Tibial artery (tissue), 4 donors: ENCODE data around the gene KIAA1671.
"Not testable (repeated sequence)": the region's sequence is repeated elsewhere in the genome, so short reads cannot be mapped to it uniquely, and the experiment has no call there.

ENCODE experiments used
- DNase-seq, 2 donors: peaks; one replicate each; pipeline ENCODE4 v3.0.0-alpha.2; 2019
- H3K27ac ChIP-seq, 2 donors: fragments of 200-600 bp; sonication (generic) in 1 of 2; 1 replicate in 1 of 2; 2 replicates in 1 of 2; pipeline ENCODE4 v1.5.1; 2018 to 2019; ENCODE audit warnings: mild to moderate bottlenecking in 1 of 2
- H3K27me3 ChIP-seq, 2 donors: fragments of 200-600 bp; sonication (generic) in 1 of 2; one replicate each; pipeline versions ENCODE4 v1.5.1 to v1.6.0; 2016 to 2019
- H3K36me3 ChIP-seq, 3 donors: fragments of 200-600 bp; sonication (generic) in 2 of 3; one replicate each; pipeline ENCODE4 v1.5.1; 2016 to 2019; ENCODE audit warnings: mild to moderate bottlenecking in 2 of 3
- H3K4me1 ChIP-seq, 4 donors: fragments of 200-600 bp; sonication (generic) in 2 of 4; 1 replicate in 3 of 4; 2 replicates in 1 of 4; pipeline ENCODE4 v1.5.1; 2016 to 2019
- H3K4me3 ChIP-seq, 2 donors: fragments of 200-600 bp; sonication (generic) in 1 of 2; 1 replicate in 1 of 2; 2 replicates in 1 of 2; pipeline ENCODE4 v1.5.1; 2018 to 2019; ENCODE audit warnings: mild to moderate bottlenecking in 2 of 2
- H3K9me3 ChIP-seq, 3 donors: fragments of 200-600 bp; sonication (generic) in 1 of 3; one replicate each; pipeline ENCODE4 v1.5.1; 2016 to 2019
- CTCF ChIP-seq, 2 experiments: fragments of 200-600 bp in 1 of 2; fragments of 450-650 bp in 1 of 2; IDR thresholded peaks; one replicate each; pipeline ENCODE4 v1.5.1; 2017 to 2019; ENCODE audit warnings: antibody characterized with exemption in 2 of 2, mild to moderate bottlenecking in 1 of 2, moderate library complexity in 1 of 2
- intact Hi-C: fragments of 100-400 bp; cut with DNase I; formaldehyde crosslinking; loops from one replicate; pipeline ENCODE4 v1.15.0; 2023; ENCODE audit warnings: low total_unique reads

KIAA1671 gene

GRCh38 chr22:25223269-25223850 is 270.8 kb downstream of the KIAA1671 start:
- intact Hi-C loops, result no loop called here
- Histone ChIP-seq H3K27me3 (no peaks in the 10 kb centered on the region), H3K9me3 (no peaks in the 10 kb centered on the region), H3K4me3 (no peak overlapping the region), H3K27ac (no peak overlapping the region), H3K4me1 (no peaks in the 10 kb centered on the region), H3K36me3 (no peaks in the 10 kb centered on the region)
- DNase-seq, result no peak
- TF ChIP-seq CTCF (IDR thresholded peaks at IDR 0.05), result no peak

- no peak overlapping the region for H3K27ac ChIP-seq
- intact Hi-C loops, result no loop called here
Observed at GRCh38 chr22:25228822-25229221, 276.3 kb downstream of the KIAA1671 start.

GRCh38 chr22:25230760-25231159 is 278.2 kb downstream of the KIAA1671 start:
- H3K4me3 ChIP-seq, H3K27ac ChIP-seq, H3K9me3 ChIP-seq, DNase-seq, H3K4me1 ChIP-seq, intact Hi-C loops, H3K36me3 ChIP-seq: not testable (repeated sequence)
- peaks cover 0 to 11% of the 10 kb centered on the region in 2 donors for H3K27me3 ChIP-seq

More at GRCh38 chr22:25228822-25229221, 276.3 kb downstream of the KIAA1671 start:
- no peak for DNase-seq
- no peaks in the 10 kb centered on the region for H3K36me3 ChIP-seq
- TF ChIP-seq CTCF (IDR thresholded peaks at IDR 0.05), result no peak
- no peaks in the 10 kb centered on the region for H3K9me3 ChIP-seq
- no peak overlapping the region for H3K4me3 ChIP-seq
- no peaks in the 10 kb centered on the region for H3K27me3 ChIP-seq
- no peaks in the 10 kb centered on the region for H3K4me1 ChIP-seq

GRCh38 chr22:25232301-25232700 is 279.8 kb downstream of the KIAA1671 start:
- Histone ChIP-seq H3K4me1 (no peaks in the 10 kb centered on the region), H3K9me3 (no peaks in the 10 kb centered on the region), H3K27ac (no peak overlapping the region), H3K4me3 (no peak overlapping the region), H3K27me3 (peaks cover 0 to 24% of the 10 kb centered on the region in 2 donors), H3K36me3 (no peaks in the 10 kb centered on the region)
- intact Hi-C loops, result no loop called here
- TF ChIP-seq CTCF (IDR thresholded peaks at IDR 0.05), result no peak
- no peak for DNase-seq

GRCh38 chr22:25233706-25234105 is 281.2 kb downstream of the KIAA1671 start:
- H3K27ac ChIP-seq, DNase-seq, H3K36me3 ChIP-seq, intact Hi-C loops, H3K4me1 ChIP-seq, H3K9me3 ChIP-seq, H3K4me3 ChIP-seq: not testable (repeated sequence)
- H3K27me3 ChIP-seq, result peaks cover 0 to 29% of the 10 kb centered on the region in 2 donors

- TF ChIP-seq CTCF (IDR thresholded peaks at IDR 0.05), result peak; percentile 39 to 43
- H3K9me3 ChIP-seq, result no peaks in the 10 kb centered on the region
- no peak overlapping the region for H3K4me3 ChIP-seq
- H3K27ac ChIP-seq, result no peak overlapping the region
- peaks cover 0 to 29% of the 10 kb centered on the region in 2 donors for H3K27me3 ChIP-seq
- H3K4me1 ChIP-seq, result no peaks in the 10 kb centered on the region
- intact Hi-C loops, result no loop called here
- H3K36me3 ChIP-seq, result no peaks in the 10 kb centered on the region
- peak; percentile 35 to 69 for DNase-seq
Observed at GRCh38 chr22:25235547-25236290, 283.2 kb downstream of the KIAA1671 start.
